GF-D8 (cell line): ENCODE results near the gene TCOF1.

Experiments used
- DNase-seq: peaks from one replicate; lab custom pipeline; 2025; lab: John Stamatoyannopoulos, UW

TCOF1 gene

DNA sequence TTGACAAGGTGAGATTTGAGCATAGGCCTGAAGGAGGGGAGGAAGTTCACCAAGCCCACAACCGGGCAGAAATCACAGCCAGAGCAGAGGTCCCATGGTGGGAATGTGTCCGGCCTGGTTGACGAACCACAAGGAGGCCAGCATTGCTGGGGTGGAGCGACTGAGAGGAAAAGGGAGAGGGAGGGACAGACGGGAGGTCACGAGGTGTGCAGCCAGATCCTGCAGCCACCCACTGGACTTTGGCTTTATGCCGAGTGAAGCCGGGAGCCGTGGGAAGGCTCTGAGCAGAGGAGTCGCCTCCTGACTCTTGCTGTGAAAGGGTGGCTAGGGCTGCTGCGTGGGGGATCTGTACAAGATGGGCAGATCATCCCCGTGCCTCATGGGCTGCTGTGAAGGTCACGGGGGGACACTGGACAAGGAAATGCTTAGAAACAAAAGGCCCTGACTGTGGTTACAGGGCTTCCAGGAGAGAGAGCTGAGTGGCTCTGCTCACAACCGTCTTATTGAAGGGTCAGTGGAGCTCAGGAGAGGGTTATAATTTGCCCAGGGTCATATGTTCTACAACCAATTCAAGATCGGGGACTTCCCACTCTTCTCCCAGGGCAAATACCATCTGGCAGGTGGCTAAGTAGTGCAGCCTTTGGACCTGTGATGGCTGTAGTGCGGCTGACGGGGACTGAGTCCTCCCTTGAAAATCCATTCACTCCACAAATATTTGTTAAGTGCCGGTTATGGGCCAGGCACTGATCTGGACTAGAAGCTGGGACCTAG is 70.8 kb downstream of the TCOF1 start:
- no peak for DNase-seq

DNA sequence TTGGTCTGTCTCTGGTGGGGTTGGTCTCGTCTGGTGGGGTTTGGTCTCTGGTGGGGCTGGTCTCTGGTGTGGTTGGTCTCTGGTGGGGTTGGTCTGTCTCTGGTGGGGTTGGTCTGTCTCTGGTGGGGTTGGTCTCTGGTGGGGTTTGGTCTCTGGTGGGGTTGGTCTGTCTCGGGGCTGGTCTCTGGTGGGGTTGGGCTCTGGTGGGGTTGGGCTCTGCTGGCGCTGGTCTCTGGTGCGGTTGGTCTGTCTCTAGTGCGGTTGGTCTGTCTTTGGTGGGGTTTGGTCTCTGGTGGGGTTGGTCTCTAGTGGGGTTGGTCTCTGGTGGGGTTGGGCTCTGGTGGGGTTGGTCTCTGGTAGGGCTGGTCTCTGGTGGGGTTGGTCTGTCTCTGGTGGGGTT is 71.5 kb downstream of the TCOF1 start:
- DNase-seq: no peak

DNA sequence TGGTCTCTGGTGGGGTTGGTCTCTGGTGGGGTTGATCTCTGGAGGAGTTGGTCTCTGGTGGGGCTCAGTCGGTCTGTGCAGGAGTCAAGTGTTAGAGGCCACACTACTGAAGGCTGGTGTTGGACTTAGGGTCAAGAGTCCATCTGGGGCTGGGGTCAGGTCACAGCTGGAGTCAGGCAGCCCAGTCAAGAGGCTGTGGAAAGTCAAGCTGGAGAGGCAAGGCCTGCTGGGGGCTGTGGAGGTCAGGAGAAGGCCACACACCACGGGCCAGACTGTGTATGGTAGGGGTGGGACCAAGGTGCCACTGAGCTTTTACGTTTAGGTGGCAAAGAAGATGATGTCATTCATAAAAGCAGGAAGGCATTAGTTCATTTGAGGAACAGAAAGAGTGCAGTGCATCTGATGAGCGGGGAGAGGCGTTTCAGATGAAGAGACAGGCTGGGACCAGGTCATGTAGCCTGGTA is 71.9 kb downstream of the TCOF1 start:
- no peak for DNase-seq

DNA sequence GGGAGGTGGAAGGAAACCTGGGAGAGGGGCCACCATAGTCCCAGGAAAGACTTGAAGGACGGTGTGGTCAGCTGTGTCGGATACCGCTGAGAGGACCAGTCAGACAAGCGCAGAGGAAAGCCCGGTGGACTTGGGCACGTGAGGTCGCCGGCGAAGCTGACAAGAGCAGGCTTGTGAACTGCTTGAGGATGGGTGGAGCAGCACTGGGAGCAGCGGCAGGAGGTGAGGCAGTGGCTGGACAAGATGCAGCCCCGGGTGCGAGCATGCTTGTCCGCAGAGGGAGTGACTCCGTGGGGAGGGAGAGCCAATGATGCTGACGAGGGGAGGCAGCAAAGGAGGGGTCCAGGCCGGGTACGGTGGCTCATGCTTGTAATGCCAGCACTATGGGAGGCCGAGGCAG is 73.6 kb downstream of the TCOF1 start:
- no peak for DNase-seq

DNA sequence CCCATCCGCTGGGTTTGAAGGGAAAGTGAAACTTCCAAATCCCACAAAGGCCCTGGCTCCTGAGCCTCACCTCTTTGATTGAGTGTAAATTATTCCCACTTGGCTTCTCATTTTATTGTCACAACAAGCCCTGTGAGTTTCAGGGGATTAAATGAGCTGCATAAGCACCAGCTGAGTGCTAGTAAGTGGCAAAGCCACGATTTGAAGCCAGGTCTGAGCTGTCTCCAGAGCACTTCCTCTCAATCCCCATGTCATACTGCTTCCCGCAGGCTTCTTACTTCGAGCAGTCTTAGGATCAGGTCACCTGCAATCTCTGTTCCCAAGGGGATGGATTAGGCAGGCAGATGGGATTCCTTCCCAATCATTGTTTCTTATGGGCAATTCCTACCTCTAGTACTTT is 74.1 kb downstream of the TCOF1 start:
- no peak for DNase-seq

DNA sequence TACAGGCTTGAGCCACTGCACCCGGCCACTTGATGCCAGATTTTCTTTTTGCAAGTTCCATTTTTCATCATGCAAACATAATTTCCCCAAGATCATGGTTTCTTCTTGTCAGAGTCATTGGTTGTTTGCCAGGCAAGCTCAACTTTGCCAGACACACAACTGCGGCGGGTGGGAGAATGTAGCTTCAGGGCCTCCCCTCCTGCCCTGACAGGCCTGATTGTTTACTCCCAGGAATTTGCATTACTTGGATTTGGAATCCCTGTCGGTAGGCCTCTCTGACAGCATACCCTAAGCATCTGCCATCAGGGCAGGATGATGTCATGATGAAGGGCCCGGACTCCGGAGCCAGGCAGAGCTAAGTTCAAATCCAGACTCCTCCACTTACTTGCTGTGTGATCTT is 77.0 kb downstream of the TCOF1 start:
- no peak for DNase-seq

DNA sequence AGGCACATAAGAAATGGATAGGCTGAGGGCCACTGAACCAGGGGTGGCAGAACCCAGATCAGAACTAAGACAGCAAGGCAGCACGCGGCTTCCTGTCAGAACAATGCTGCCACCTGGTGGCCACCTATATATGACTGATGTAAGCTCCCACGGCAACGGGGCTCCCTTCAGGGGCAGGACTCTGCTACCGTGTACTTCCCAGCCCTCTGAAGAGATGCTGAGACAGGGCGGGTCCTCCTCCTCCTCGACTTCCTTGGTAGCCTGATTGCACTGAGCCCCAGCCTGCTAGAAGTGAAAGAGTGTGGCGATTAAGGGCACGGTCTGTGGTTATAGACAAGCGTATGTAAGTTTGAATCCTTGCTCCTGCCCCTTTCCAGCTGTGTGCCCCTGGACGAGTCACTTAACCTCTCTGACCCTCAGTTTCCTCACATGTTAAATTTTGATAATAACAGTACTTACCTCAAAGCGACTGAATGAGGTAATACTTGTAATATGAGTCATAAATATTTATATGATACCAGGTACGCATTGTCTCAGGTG is 78.7 kb downstream of the TCOF1 start:
- peak; percentile 47 for DNase-seq

DNA sequence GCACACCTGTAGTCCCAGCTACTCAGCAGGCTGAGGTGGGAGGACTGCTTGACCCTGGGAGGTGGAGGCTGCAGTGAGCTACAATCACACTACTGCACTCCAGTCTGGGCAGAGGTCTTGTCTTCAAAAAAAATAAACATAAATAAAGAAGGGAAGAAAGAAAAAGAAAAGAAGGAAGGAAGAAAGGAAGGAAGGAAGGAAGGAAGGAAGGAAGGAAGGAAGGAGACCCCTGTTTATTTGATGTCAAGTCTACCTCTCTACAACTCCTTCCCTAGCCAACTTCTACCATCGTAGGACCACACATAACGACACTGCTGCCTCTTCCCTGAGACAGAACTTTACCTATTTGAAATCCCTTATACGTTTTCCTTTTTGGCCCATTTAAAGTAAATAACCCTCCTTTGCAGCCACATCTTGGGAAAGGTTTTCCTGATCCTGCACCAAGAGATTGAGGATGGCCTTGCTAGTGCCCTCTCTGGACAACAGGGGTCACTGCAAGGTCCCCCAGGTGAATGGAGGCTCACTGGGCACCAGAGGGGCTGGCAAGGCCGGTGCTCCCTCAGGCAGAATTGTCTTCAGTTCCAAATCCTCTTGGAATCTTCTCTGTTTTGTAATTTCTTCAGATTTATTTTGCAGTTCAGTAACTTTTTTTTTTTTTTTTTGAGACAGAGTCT is 81.5 kb downstream of the TCOF1 start:
- DNase-seq: no peak

DNA sequence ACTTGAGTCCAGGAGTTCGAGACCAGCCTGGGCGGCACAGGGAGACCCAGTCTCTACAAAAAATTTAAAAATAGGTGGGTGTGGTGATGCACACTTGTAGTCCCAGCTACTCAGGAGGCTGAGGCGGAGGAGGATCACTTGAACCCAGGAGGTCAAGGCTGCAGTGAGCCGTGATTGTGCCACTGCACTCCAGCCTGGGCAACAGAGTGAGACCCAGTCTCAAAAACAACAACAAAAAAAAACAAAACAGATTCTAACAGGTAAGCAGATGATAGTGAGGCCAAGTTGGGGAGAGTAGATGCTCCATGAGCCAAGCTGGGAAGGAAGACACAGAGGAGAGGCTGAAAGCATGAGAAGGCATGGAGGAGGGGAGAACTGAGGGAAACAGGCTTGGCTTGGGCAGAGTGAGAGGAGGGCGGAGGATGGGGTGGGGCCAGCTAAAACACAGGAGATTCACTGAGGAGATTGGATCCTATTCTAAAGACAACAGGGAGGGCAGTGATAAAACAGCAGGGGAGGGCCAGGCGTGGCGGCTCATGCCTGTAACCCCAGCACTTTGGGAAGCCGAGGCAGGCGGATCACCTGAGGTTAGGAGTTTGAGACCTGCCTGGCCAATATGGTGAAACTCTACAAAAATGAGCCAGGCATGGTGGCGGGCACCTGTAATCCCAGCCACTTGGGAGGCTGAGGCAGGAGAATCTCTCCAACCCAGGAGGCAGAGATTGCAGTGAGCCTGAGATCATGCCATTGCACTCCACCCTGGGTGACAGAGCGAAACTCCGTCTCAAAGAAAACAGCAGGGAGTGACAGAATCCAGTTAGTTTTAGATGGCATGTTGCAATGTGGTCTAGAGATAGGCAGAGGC is 83.7 kb downstream of the TCOF1 start:
- DNase-seq: no peak

DNA sequence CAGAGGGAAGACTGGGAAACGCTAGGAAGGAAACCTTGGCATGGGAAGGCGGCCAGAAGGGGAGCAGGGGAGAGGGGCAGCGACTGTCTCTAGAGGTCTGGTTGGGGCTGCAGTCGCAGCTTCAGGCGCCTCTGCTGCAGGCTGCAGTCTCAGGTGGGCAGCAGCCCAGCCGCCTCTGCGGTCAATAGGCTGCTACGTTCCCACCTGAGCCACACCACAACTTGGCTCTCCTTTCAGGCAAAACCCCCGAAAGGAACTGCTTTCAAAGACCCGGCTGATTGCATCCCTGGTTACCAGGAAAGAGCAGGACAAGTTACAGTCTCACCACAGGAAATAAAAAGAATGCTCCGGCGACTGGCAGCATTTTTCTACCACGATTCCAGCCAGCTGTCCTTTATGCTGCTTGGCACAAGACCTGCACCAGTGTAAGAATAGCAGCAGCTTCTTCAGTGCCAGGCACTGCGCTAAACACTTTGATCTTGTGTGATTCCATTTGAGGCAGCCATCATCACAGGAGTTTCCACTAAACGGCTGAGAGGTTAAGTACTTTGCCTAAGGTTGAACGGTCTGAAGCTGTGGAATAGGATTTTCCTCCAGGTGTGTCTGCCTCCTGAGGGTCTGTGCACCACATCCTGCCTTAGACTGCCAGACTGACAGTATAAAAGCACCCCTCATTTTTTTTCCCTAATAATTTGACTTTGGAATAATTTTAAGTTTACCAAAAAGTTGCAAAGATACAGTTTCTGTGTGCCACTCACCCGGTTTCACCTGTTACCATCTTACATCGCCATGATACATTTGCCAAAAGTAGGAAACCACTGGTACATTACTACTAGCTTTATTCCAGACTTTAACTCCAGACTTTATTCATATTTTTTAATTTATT is 84.6 kb downstream of the TCOF1 start:
- no peak for DNase-seq

DNA sequence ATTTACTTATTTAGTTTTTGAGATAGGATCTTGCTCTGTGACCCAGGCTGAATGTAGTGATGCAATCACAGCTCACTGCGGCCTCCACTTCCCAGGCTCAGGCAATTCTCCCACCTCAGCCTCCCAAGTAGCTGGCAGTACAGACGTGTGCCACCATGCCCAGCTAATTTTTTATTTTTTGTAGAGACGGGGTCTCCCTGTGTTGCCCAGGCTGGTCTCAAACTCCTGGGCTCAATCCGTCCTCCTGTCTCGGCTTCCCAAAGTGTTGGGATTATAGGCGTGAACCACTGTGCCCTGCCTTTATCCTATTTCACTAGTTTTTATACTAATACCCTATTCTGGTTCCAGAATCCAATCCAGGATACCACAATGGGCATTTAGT is 85.2 kb downstream of the TCOF1 start:
- DNase-seq: no peak

DNA sequence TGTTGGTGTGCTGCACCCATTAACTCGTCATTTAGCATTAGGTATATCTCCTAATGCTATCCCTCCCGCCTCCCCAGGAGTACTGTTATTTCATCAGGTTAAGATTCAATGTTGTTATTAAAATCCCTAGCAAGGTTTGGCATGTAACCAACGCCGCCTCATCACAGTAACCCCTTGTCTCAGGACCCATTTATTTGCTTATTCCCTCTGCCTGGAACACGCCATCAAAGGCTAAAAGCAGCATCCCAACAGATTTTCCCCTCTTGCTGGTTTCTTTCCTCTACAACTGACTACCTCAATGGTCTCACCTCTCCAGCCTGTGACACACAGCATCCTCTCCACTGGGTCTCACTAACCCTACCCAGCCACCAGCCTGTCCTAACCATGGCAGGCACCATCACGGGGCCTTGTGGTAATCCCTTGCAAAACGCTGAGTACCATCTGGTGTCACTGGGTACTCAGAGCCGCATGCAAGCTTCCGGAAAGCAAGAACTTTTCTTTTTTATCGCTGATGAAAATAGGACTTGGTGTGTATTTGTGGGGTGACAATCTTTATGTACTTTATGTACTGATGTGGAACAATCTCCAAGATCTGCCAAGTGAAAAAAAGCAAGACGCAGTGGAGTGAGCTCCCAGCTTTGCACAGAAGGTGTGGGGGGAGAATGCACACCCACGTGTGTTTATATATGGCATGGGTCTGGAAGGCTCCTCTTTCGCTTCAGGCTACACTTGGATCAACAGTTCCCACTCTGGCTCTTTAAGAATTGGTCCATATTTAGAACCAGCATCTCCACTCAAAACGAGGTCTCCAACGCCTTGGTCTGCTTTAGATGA is 86.0 kb downstream of the TCOF1 start:
- no peak for DNase-seq

DNA sequence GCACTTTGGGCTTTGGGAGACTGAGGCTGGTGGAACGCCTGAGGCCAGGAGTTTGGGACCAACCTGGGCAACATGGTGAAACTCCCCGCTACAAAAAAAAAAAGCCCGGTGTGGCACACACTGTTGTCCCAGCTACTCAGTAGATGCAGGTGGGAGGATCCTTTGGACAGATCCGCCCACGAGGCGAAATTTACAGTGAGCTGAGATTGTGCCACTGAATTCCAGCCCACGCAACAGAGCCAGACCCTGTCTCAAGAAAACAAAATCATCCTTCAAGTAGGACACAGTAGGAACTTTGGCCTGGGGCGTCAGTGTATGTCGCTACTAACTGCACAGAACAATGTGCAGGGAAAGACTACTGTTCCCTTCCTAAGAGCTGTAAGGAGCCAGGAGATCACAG is 87.3 kb downstream of the TCOF1 start:
- no peak for DNase-seq

DNA sequence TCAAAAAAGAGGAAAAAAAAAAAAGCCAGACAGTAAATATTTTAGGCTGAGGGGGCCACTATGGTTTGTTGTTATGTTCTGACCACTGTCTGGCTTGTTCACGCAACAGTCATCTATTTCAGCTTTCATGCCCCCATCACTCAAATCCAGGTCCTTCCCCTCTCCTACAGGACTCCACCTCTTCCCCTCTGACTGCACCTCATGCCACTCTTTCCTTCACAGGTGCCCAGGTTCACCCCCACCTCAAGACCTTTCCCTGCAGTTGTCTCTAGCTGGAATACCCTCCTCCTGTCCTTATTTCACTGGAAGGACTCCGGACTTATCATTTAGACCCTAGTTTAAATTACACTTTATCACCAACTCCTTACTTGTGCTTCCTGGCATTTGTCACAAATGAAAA is 88.6 kb downstream of the TCOF1 start:
- DNase-seq: no peak

DNA sequence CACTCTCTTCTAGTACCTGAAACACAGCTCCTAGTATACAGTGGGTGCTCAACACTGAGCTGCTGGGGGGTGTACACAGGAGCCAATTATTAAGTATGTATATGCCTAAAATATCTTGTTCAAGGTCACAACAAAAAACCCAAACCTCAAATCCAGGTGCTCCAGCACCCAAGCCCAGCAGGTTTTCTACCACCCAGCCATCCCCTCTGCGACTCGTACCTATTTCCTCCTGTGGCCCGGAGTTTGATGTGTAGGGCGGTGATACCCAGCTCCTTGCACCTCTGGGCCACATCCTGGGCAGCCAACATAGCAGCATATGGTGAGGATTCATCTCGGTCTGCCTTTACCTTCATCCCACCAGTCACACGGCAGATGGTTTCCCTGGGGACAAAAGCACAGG is 89.1 kb downstream of the TCOF1 start:
- no peak for DNase-seq

DNA sequence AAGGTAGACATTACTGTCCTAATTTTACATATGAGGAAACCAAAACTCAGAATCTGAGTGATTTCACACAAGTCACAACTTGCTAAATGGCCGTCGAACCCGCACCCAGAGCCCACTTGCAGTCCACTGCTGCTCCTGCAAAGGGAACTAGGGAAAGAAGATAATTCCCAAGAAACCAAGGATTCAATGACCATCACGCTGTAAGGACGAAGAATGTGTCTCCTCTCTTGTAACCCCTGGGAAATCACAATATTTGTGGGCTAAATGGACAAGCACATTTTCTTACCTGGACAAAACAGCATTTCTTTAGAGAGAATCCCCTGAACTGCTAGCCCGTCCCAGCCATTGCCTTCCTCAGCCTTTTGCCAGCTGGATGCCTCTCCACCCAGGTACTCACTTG is 89.7 kb downstream of the TCOF1 start:
- DNase-seq: no peak

DNA sequence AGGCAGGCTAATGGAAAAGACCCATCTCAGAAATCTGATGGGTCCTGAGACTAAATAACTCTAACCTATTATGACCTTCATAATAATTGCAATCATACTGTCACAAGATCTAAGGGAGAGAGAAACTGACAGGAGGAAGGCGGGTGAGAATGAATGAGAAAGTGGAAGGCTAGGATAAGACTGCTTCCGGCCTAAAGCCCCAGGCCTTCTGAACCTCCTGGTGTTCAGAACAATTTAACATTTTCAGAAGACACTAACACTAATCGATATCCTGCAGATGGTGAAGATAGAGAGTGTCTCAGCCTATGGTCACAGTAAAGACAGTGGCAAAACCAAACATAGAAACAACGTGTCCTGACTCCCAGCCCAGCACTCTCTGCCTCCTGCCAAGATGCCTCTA is 90.8 kb downstream of the TCOF1 start:
- DNase-seq: no peak

DNA sequence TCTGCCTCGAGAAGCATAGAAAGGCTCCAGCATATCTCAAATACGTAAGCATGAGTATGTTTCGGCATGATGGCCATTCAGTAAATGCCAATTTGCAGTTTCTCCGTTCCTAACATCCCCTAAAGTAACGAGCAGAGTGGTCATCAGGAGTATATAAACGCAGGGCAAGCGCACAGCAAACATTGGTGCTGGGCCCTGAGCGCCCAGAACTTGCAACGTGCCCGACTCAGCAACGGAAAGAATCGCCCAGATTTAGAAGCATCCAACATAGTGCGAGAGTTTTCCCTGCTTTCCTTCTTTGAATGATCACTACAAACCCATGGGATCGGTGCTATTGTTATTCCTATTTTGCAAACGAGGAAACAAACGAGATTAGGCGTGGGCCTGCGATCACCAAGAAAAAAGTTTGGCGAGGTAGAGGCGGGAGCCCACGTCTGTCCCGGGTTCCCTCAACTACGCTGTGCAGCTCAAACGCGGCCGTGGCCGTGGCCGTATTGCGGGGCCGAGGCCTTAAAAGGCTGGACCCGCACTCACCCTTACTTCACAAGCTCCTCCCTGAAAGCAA is 91.5 kb downstream of the TCOF1 start:
- no peak for DNase-seq
